Glutamatergic neuron (in vitro differentiated cells): Measurements from ENCODE around the gene FAF2. TPM values are rescaled to one million over a fixed set of nuclear protein-coding genes. Genes with fewer than 3 reads are reported as not detected.

Source experiments
- DNase-seq: peaks from one replicate; pipeline ENCODE4 v3.0.0; 2022
- H3K27ac Mint-ChIP-seq: one replicate; pipeline ENCODE4 v1.8.0; 2020; ENCODE audit warnings: mild to moderate bottlenecking, mixed read lengths, inconsistent platforms; ENCODE audit not compliant: unreplicated experiment
- H3K27me3 Mint-ChIP-seq: one replicate; pipeline ENCODE4 v1.8.0; 2020; ENCODE audit warnings: mild to moderate bottlenecking, moderate library complexity, mixed read lengths, inconsistent platforms; ENCODE audit not compliant: unreplicated experiment
- H3K36me3 Mint-ChIP-seq: one replicate; pipeline ENCODE4 v1.8.0; 2020; ENCODE audit warnings: mild to moderate bottlenecking, mixed read lengths, inconsistent platforms; ENCODE audit not compliant: unreplicated experiment
- H3K4me1 Mint-ChIP-seq: one replicate; pipeline ENCODE4 v1.8.0; 2020; ENCODE audit warnings: mild to moderate bottlenecking, low read depth, mixed read lengths, inconsistent platforms; ENCODE audit not compliant: unreplicated experiment
- H3K4me3 Mint-ChIP-seq: one replicate; pipeline ENCODE4 v1.8.0; 2020; ENCODE audit warnings: mild to moderate bottlenecking, mixed read lengths, inconsistent platforms; ENCODE audit not compliant: unreplicated experiment
- H3K9me3 Mint-ChIP-seq: one replicate; pipeline ENCODE4 v1.8.0; 2020; ENCODE audit warnings: mild to moderate bottlenecking, moderate library complexity, mixed read lengths, inconsistent platforms; ENCODE audit not compliant: unreplicated experiment
- total RNA-seq: library from RNA; stranded (reverse); fragmentation: NEBNext Ultra II Directional; extraction: Animal tissue kit (Norgen Biotek cat#: 25700); gene quantifications from one replicate; pipeline ENCODE4 v1.2.1, GENCODE V29; 2021; ENCODE audit not compliant: unreplicated experiment
- TF ChIP-seq, protein P1 (sequence below): fragments of 200-600 bp; sonication (generic); IDR thresholded peaks from one replicate; pipeline ENCODE4 v1.5.0; 2021; ENCODE audit not compliant: partially characterized antibody, unreplicated experiment

FAF2 gene
- total RNA-seq, 1 donor from 2014 or later, result 52.9 TPM

- H3K27ac Mint-ChIP-seq, result no peak overlapping the region
- H3K27me3 Mint-ChIP-seq, result peaks cover 2% of the 10 kb centered on the region
- H3K36me3 Mint-ChIP-seq, result no peaks in the 10 kb centered on the region
- no peak for DNase-seq
- H3K4me1 Mint-ChIP-seq, result no peaks in the 10 kb centered on the region
- no peaks in the 10 kb centered on the region for H3K9me3 Mint-ChIP-seq
- no peak overlapping the region for H3K4me3 Mint-ChIP-seq
- TF ChIP-seq, protein P1, sequence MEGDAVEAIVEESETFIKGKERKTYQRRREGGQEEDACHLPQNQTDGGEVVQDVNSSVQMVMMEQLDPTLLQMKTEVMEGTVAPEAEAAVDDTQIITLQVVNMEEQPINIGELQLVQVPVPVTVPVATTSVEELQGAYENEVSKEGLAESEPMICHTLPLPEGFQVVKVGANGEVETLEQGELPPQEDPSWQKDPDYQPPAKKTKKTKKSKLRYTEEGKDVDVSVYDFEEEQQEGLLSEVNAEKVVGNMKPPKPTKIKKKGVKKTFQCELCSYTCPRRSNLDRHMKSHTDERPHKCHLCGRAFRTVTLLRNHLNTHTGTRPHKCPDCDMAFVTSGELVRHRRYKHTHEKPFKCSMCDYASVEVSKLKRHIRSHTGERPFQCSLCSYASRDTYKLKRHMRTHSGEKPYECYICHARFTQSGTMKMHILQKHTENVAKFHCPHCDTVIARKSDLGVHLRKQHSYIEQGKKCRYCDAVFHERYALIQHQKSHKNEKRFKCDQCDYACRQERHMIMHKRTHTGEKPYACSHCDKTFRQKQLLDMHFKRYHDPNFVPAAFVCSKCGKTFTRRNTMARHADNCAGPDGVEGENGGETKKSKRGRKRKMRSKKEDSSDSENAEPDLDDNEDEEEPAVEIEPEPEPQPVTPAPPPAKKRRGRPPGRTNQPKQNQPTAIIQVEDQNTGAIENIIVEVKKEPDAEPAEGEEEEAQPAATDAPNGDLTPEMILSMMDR, result no peak
These were observed 6.7 kb downstream of the FAF2 start for GRCh38 chr5:176454724-176455394.

DNA sequence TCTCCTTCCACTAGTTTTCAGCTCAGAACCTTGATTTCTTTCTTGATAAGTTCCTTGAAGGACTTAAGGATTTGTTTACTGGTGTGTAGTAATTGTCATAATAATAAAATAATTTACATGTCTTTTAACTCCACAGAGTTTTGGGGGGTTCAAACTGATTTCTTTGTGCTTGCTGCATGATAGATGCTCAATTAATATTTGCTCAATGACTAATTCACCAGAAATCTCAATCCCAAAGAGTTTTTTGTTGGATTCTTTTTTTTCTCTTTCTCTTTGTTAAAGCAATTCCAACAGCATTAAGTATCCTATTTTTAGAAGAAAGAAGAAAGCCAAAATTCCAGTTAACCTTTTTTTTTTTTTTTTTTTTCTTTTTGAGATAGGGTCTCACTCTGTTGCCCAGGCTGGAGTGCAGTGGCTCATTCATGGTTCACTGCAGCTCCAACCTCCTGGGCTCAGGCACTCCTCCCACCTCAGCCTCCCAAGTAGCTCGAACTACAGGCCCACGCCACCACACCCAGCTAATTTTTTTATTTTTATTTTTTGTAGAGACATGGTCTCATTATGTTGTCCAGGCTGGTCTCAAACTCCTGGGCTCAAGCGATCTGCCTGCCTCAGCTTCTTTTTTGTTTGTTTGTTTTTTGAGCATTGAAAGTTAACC lies 10.8 kb downstream of the FAF2 start:
- H3K36me3 Mint-ChIP-seq, result no peaks in the 10 kb centered on the region
- DNase-seq, result no peak
- TF ChIP-seq, protein P1, result no peak
- H3K4me3 Mint-ChIP-seq, result no peak overlapping the region
- no peaks in the 10 kb centered on the region for H3K4me1 Mint-ChIP-seq
- no peak overlapping the region for H3K27ac Mint-ChIP-seq
- H3K9me3 Mint-ChIP-seq, result no peaks in the 10 kb centered on the region
- no peaks in the 10 kb centered on the region for H3K27me3 Mint-ChIP-seq

DNA sequence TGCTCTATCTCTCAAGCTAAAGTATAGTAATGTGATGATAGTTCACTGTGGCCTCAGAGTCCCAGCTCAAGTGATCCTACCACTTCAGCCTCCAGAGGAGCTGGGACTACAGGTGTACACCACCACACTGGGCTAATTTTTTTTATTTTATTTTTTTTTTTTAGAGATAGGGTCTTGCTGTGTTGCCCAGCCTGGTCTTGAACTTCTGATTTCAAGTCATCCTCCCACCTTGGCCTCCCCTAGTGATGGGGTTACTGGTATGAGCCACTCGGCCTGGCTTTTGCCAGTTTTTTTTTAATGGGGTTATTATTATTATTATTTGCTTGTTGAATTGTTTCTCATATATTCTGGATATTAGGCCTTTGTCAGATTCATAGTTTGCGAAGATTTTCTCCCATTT lies 13.2 kb downstream of the FAF2 start:
- DNase-seq, result no peak
- Mint-ChIP-seq H3K9me3 (no peaks in the 10 kb centered on the region), H3K27me3 (no peaks in the 10 kb centered on the region), H3K27ac (peak overlapping the region; percentile 52), H3K4me1 (no peaks in the 10 kb centered on the region), H3K36me3 (no peaks in the 10 kb centered on the region), H3K4me3 (no peak overlapping the region)
- TF ChIP-seq, protein P1, result no peak

GRCh38 chr5:176463113-176463764 lies 15.1 kb downstream of the FAF2 start:
- H3K36me3 Mint-ChIP-seq, result no peaks in the 10 kb centered on the region
- no peak overlapping the region for H3K4me3 Mint-ChIP-seq
- H3K9me3 Mint-ChIP-seq, result no peaks in the 10 kb centered on the region
- no peak for DNase-seq
- no peaks in the 10 kb centered on the region for H3K27me3 Mint-ChIP-seq
- H3K27ac Mint-ChIP-seq, result no peak overlapping the region
- no peaks in the 10 kb centered on the region for H3K4me1 Mint-ChIP-seq
- TF ChIP-seq, protein P1, result no peak
